Esophagus muscularis mucosa (tissue), 4 donors: ENCODE measurements around the gene ALDH3A2.

Experiments used
- CTCF ChIP-seq, 3 experiments: fragments of 200-600 bp in 2 of 3; fragments of 450-650 bp in 1 of 3; sonication (generic) in 2 of 3; IDR thresholded peaks; one replicate each; pipeline ENCODE4 v1.5.1; 2017 to 2019; ENCODE audit warnings: antibody characterized with exemption in 3 of 3, mild to moderate bottlenecking in 2 of 3, moderate library complexity in 1 of 3
- EP300 ChIP-seq: sonication (generic); formaldehyde crosslinking; IDR thresholded peaks from one replicate; pipeline ENCODE4 v1.6.1; 2017; ENCODE audit warnings: antibody characterized with exemption
- POLR2A ChIP-seq: fragments of 450-650 bp; IDR thresholded peaks from one replicate; pipeline ENCODE4 v1.6.1; 2017; ENCODE audit warnings: antibody characterized with exemption, moderate library complexity, mild to moderate bottlenecking, low read depth
- POLR2AphosphoS5 ChIP-seq, 2 donors: sonication (generic); formaldehyde crosslinking; IDR thresholded peaks; one replicate each; pipeline ENCODE4 v1.6.1; 2017; ENCODE audit warnings: antibody characterized with exemption in 2 of 2

- TF ChIP-seq POLR2A (no peak), CTCF (IDR thresholded peaks at IDR 0.05) (no peak), POLR2AphosphoS5 (IDR thresholded peaks at IDR 0.05) (no peak), EP300 (no peak)
Observed at GRCh38 chr17:19671433-19671832, 22.9 kb downstream of the ALDH3A2 start.
